ENCODE measurements around the gene SPATA24.
A peak's percentile ranks its signal among the peaks of the same experiment; 100 is the strongest.

The SPATA24 gene

GRCh38 chr5:139394654-139395566 is 9.0 kb downstream of the SPATA24 start, which contains the start of gene PROB1:
TSS of gene PROB1 (minus strand) at chr5:139395104. CDS start at chr5:139395081, 23 bp downstream.
- no peaks in the 10 kb centered on the region for H3K36me3 ChIP-seq (replicated peaks)
- peaks cover 4% of the 10 kb centered on the region for H3K27me3 ChIP-seq (replicated peaks)
- TF ChIP-seq CTCF (IDR thresholded peaks at IDR 0.05; ENCODE audit: low read depth, low read length, missing control alignments) = no peak
- H3K27ac ChIP-seq = no peak within 1 kb of the TSS
- H3K4me3 ChIP-seq (ENCODE audit: low read depth, low read length) = peak within 1 kb of the TSS; percentile 49
- in situ Hi-C loops (cut with HindIII; ENCODE audit: low pct_ligation_motif_present, low sequenced_read_pairs) = no loop called here
- DNase-seq = no peak

DNA sequence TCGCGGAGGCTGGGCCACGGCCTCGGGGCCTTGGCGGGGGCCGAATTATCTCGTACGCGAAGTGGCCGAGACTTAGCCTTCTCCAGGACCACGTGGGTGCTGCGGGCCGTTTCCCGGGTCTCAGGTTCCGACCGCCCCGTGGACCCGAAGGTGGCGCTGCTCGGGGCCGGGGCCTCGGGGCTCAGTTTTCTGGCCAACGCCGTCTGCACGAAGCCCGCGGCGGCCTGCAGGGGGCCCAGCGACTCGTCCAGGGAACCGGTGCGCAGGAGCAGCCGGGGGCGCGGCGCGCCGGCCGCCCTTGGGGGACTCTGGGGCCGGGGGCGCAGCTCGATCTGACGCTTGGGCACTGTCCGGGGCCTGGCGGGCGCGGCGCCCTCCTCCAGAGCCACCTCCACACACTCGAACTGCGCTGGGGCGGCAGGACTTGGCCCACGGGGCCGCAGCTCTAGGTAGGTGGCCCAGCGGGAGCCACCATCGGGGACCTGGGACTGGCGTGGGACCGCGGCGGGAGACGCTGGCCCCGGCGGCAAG is 9.7 kb downstream of the SPATA24 start:
- Histone ChIP-seq H3K36me3 (replicated peaks) (no peaks in the 10 kb centered on the region), H3K27me3 (replicated peaks) (peaks cover 4% of the 10 kb centered on the region), H3K4me3 (ENCODE audit: low read depth, low read length) (peak overlapping the region; percentile 49), H3K27ac (no peak overlapping the region)
- TF ChIP-seq CTCF (IDR thresholded peaks at IDR 0.05; ENCODE audit: low read depth, low read length, missing control alignments) = peak; percentile 6
- DNase-seq = no peak
- in situ Hi-C loops (cut with HindIII; ENCODE audit: low pct_ligation_motif_present, low sequenced_read_pairs) = no loop called here

DNA sequence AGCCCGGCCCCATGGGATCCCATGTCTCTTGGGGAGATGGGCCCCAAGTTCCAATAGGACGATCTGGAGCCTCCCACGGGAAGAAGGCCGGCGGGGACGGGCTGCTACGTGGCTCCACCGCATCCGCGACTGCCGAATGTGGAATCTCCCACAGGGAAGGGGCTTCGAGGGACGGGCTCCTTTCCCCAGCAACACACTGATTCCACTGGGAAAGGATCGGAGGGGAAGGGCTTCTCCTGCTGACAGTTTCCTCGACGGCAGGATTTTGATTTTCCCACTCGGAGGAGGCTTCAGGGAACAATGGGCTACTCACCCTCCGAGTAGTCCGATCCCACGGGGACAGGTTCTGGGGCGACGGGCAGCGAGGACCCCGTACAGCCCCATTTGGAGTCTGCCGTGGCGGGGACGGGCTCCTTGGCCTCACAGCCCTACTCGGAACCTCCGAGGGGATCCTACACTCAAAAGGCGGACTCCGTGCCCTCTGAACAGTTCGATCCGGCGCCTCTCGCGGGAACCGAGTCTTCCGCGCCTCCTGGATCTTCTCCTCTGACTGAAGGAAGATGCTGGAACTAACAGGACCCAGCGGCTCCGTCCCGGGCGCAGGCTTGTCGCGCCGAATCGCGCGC is 10.3 kb downstream of the SPATA24 start:
- Histone ChIP-seq H3K27me3 (replicated peaks) (peaks cover 4% of the 10 kb centered on the region), H3K4me3 (ENCODE audit: low read depth, low read length) (peak overlapping the region; percentile 49), H3K36me3 (replicated peaks) (no peaks in the 10 kb centered on the region), H3K27ac (no peak overlapping the region)
- in situ Hi-C loops (cut with HindIII; ENCODE audit: low pct_ligation_motif_present, low sequenced_read_pairs) = no loop called here
- DNase-seq = no peak
- no peak for TF ChIP-seq CTCF (IDR thresholded peaks at IDR 0.05; ENCODE audit: low read depth, low read length, missing control alignments)

GRCh38 chr5:139392678-139393496 is 11.0 kb downstream of the SPATA24 start:
- peak; percentile 73 for TF ChIP-seq CTCF (IDR thresholded peaks at IDR 0.05; ENCODE audit: low read depth, low read length, missing control alignments)
- Histone ChIP-seq H3K27ac (no peak overlapping the region), H3K36me3 (replicated peaks) (no peaks in the 10 kb centered on the region), H3K27me3 (replicated peaks) (peaks cover 4% of the 10 kb centered on the region), H3K4me3 (ENCODE audit: low read depth, low read length) (peak overlapping the region; percentile 49)
- in situ Hi-C loops (cut with HindIII; ENCODE audit: low pct_ligation_motif_present, low sequenced_read_pairs) = no loop called here
- DNase-seq = peak; percentile 38

GRCh38 chr5:139392324-139392677 is 11.6 kb downstream of the SPATA24 start:
- DNase-seq = no peak
- no peaks in the 10 kb centered on the region for H3K36me3 ChIP-seq (replicated peaks)
- peak overlapping the region; percentile 49 for H3K4me3 ChIP-seq (ENCODE audit: low read depth, low read length)
- no peak for TF ChIP-seq CTCF (IDR thresholded peaks at IDR 0.05; ENCODE audit: low read depth, low read length, missing control alignments)
- H3K27ac ChIP-seq = no peak overlapping the region
- peaks cover 4% of the 10 kb centered on the region for H3K27me3 ChIP-seq (replicated peaks)
- in situ Hi-C loops (cut with HindIII; ENCODE audit: low pct_ligation_motif_present, low sequenced_read_pairs) = no loop called here

All from brain microvascular endothelial cell (primary cell).